SK-N-SH treated with all-trans-retinoic acid at 6 μM for 48 hours (cell line): ENCODE results near the gene GRAMD4.

Experiments used
- ATAC-seq: fragments of 200-7000 bp; cut with Tn5 transposase; 3 replicates; pipeline ENCODE4 v1.9.1; 2020; ENCODE audit warnings: mild to moderate bottlenecking, moderate library complexity
- ARNTL ChIP-seq: fragments of 450-650 bp; formaldehyde crosslinking; IDR thresholded peaks from 2 replicates; pipeline ENCODE4 v1.5.0; 2020; ENCODE audit warnings: low read depth, mild to moderate bottlenecking, moderate library complexity, borderline replicate concordance
- BACH2 ChIP-seq: fragments of 250-450 bp; sonication (Bioruptor Pico); IDR thresholded peaks from 2 replicates; pipeline ENCODE4 v1.9.0; 2021; ENCODE audit warnings: mild to moderate bottlenecking, borderline replicate concordance
- CSDC2 ChIP-seq: fragments of 250-450 bp; sonication (Bioruptor Pico); IDR thresholded peaks from 2 replicates; pipeline ENCODE4 v1.5.0; 2020; ENCODE audit warnings: mild to moderate bottlenecking, moderate library complexity
- ESRRG ChIP-seq: fragments of 250-450 bp; sonication (Bioruptor Pico); IDR thresholded peaks from 2 replicates; pipeline ENCODE4 v1.6.1; 2021; ENCODE audit warnings: mild to moderate bottlenecking
- GLIS3 ChIP-seq: fragments of 250-450 bp; sonication (Bioruptor Pico); IDR thresholded peaks from 2 replicates; pipeline ENCODE4 v1.5.0; 2020; ENCODE audit warnings: mild to moderate bottlenecking, moderate library complexity
- ISL1 ChIP-seq: fragments of 250-450 bp; sonication (Bioruptor Pico); IDR thresholded peaks from 2 replicates; pipeline ENCODE4 v2.1.2; 2022; ENCODE audit warnings: mild to moderate bottlenecking, moderate library complexity
- OSR1 ChIP-seq: fragments of 250-450 bp; sonication (Bioruptor Pico); IDR thresholded peaks from 2 replicates; pipeline ENCODE4 v1.8.0; 2022; ENCODE audit warnings: moderate library complexity, mild to moderate bottlenecking, inconsistent platforms
- PPARA ChIP-seq: fragments of 250-450 bp; sonication (Bioruptor Pico); IDR thresholded peaks from 2 replicates; pipeline ENCODE4 v1.5.0; 2020; ENCODE audit warnings: mild to moderate bottlenecking, borderline replicate concordance
- RARB ChIP-seq: fragments of 250-450 bp; sonication (Bioruptor Pico); IDR thresholded peaks from 2 replicates; pipeline ENCODE4 v1.8.0; 2021; ENCODE audit warnings: mild to moderate bottlenecking, moderate library complexity
- SNAI2 ChIP-seq: fragments of 250-450 bp; sonication (Bioruptor Pico); IDR thresholded peaks from 2 replicates; pipeline ENCODE4 v1.5.0; 2020; ENCODE audit warnings: mild to moderate bottlenecking, moderate library complexity
- TCF4 ChIP-seq: fragments of 250-450 bp; sonication (Bioruptor Pico); IDR thresholded peaks from 2 replicates; pipeline ENCODE4 v1.8.0; 2021; ENCODE audit warnings: mild to moderate bottlenecking, moderate library complexity, borderline replicate concordance
- TOX ChIP-seq: fragments of 250-450 bp; sonication (Bioruptor Pico); IDR thresholded peaks from 2 replicates; pipeline ENCODE4 v1.8.0; 2021; ENCODE audit warnings: mild to moderate bottlenecking, moderate library complexity, borderline replicate concordance
- ZC3H10 ChIP-seq: fragments of 250-450 bp; sonication (Bioruptor Pico); IDR thresholded peaks from 2 replicates; pipeline ENCODE4 v1.5.1; 2021; ENCODE audit warnings: mild to moderate bottlenecking, moderate library complexity
- ZFP3 ChIP-seq: fragments of 250-450 bp; sonication (Bioruptor Pico); IDR thresholded peaks from 2 replicates; pipeline ENCODE4 v1.5.0; 2020; ENCODE audit warnings: mild to moderate bottlenecking, moderate library complexity
- ZFP30 ChIP-seq: fragments of 450-650 bp; formaldehyde crosslinking; IDR thresholded peaks from 2 replicates; pipeline ENCODE4 v1.5.0; 2022; ENCODE audit warnings: mild to moderate bottlenecking, moderate library complexity
- ZNF565 ChIP-seq: fragments of 450-650 bp; formaldehyde crosslinking; conservative IDR thresholded peaks from 2 replicates; pipeline ENCODE4 v1.5.0; 2020; ENCODE audit warnings: low read depth, mild to moderate bottlenecking, moderate library complexity
- ZNF70 ChIP-seq: fragments of 450-650 bp; formaldehyde crosslinking; IDR thresholded peaks from 2 replicates; pipeline ENCODE4 v1.5.0; 2020; ENCODE audit warnings: mild to moderate bottlenecking, moderate library complexity
- TF ChIP-seq, protein P1 (sequence below): fragments of 250-450 bp; sonication (Bioruptor Pico); IDR thresholded peaks from 2 replicates; pipeline ENCODE4 v1.5.0; 2020; ENCODE audit warnings: mild to moderate bottlenecking, moderate library complexity
- TF ChIP-seq, protein P2 (sequence below): fragments of 250-450 bp; sonication (Bioruptor Pico); IDR thresholded peaks from 2 replicates; pipeline ENCODE4 v1.8.0; 2020; ENCODE audit warnings: mild to moderate bottlenecking, moderate library complexity, borderline replicate concordance
- TF ChIP-seq, protein P3 (sequence below): fragments of 250-450 bp; sonication (Bioruptor Pico); IDR thresholded peaks from 2 replicates; pipeline ENCODE4 v1.5.1; 2021; ENCODE audit warnings: mild to moderate bottlenecking, moderate library complexity
- TF ChIP-seq, protein P4 (sequence below): fragments of 250-450 bp; sonication (Bioruptor Pico); IDR thresholded peaks from 2 replicates; pipeline ENCODE4 v1.5.1; 2020; ENCODE audit warnings: low read depth, mild to moderate bottlenecking, moderate library complexity

The GRAMD4 gene

DNA sequence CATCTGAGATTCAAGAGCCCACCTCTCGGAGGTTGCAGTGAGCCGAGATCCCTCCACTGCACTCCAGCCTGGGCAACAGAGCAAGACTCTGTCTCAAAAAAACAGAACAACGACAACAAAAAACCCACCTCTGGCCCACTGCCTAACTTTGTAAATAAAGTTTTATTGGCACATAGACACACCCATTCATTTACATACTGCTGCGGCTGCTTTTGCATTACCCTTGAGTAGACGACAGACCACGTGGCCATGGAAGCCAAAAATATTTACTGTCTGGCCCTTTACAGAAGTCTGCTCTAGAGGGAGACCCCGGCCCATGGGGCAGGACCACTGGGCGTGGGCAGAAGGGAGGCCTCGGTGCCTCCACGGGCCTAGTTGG is 47.0 kb downstream of the GRAMD4 start:
- TF ChIP-seq ISL1 (CRISPR knock-in tag) (no peak), ZC3H10 (CRISPR knock-in tag) (no peak), BACH2 (CRISPR knock-in tag) (no peak), OSR1 (CRISPR knock-in tag) (no peak), SNAI2 (CRISPR knock-in tag) (no peak), ZNF70 (CRISPR knock-in tag) (no peak), ARNTL (CRISPR knock-in tag) (no peak), ESRRG (CRISPR knock-in tag) (no peak), TOX (CRISPR knock-in tag) (no peak), CSDC2 (CRISPR knock-in tag) (no peak), TCF4 (no peak), ZNF565 (CRISPR knock-in tag) (no peak)
- TF ChIP-seq, protein P1, sequence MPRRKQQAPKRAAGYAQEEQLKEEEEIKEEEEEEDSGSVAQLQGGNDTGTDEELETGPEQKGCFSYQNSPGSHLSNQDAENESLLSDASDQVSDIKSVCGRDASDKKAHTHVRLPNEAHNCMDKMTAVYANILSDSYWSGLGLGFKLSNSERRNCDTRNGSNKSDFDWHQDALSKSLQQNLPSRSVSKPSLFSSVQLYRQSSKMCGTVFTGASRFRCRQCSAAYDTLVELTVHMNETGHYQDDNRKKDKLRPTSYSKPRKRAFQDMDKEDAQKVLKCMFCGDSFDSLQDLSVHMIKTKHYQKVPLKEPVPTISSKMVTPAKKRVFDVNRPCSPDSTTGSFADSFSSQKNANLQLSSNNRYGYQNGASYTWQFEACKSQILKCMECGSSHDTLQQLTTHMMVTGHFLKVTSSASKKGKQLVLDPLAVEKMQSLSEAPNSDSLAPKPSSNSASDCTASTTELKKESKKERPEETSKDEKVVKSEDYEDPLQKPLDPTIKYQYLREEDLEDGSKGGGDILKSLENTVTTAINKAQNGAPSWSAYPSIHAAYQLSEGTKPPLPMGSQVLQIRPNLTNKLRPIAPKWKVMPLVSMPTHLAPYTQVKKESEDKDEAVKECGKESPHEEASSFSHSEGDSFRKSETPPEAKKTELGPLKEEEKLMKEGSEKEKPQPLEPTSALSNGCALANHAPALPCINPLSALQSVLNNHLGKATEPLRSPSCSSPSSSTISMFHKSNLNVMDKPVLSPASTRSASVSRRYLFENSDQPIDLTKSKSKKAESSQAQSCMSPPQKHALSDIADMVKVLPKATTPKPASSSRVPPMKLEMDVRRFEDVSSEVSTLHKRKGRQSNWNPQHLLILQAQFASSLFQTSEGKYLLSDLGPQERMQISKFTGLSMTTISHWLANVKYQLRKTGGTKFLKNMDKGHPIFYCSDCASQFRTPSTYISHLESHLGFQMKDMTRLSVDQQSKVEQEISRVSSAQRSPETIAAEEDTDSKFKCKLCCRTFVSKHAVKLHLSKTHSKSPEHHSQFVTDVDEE (CRISPR knock-in tag) = no peak
- TF ChIP-seq, protein P2, sequence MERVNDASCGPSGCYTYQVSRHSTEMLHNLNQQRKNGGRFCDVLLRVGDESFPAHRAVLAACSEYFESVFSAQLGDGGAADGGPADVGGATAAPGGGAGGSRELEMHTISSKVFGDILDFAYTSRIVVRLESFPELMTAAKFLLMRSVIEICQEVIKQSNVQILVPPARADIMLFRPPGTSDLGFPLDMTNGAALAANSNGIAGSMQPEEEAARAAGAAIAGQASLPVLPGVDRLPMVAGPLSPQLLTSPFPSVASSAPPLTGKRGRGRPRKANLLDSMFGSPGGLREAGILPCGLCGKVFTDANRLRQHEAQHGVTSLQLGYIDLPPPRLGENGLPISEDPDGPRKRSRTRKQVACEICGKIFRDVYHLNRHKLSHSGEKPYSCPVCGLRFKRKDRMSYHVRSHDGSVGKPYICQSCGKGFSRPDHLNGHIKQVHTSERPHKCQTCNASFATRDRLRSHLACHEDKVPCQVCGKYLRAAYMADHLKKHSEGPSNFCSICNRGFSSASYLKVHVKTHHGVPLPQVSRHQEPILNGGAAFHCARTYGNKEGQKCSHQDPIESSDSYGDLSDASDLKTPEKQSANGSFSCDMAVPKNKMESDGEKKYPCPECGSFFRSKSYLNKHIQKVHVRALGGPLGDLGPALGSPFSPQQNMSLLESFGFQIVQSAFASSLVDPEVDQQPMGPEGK (CRISPR knock-in tag) = no peak
- no peak for ATAC-seq

DNA sequence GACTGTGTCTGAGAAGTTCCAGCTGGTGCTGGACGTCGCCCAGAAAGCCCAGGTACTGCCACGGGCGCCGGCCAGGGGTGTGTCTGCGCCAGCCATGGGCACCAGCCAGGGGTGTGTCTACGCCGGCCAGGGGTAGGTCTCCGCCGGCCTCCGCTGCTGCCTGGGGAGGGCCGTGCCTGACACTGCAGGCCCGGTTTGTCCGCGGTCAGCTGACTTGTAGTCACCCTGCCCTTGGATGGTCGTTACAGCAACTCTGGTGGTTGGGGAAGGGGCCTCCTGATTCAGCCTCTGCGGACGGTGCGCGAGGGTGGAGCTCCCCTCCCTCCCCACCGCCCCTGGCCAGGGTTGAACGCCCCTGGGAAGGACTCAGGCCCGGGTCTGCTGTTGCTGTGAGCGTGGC is 47.9 kb downstream of the GRAMD4 start:
- TF ChIP-seq PPARA (no peak), CSDC2 (CRISPR knock-in tag) (no peak), RARB (CRISPR knock-in tag) (no peak), ZFP30 (CRISPR knock-in tag) (no peak), BACH2 (CRISPR knock-in tag) (no peak), ZC3H10 (CRISPR knock-in tag) (no peak), OSR1 (CRISPR knock-in tag) (no peak), TOX (CRISPR knock-in tag) (no peak)
- TF ChIP-seq, protein P3, sequence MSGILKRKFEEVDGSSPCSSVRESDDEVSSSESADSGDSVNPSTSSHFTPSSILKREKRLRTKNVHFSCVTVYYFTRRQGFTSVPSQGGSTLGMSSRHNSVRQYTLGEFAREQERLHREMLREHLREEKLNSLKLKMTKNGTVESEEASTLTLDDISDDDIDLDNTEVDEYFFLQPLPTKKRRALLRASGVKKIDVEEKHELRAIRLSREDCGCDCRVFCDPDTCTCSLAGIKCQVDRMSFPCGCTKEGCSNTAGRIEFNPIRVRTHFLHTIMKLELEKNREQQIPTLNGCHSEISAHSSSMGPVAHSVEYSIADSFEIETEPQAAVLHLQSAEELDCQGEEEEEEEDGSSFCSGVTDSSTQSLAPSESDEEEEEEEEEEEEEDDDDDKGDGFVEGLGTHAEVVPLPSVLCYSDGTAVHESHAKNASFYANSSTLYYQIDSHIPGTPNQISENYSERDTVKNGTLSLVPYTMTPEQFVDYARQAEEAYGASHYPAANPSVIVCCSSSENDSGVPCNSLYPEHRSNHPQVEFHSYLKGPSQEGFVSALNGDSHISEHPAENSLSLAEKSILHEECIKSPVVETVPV (CRISPR knock-in tag) = no peak
- TF ChIP-seq, protein P4, sequence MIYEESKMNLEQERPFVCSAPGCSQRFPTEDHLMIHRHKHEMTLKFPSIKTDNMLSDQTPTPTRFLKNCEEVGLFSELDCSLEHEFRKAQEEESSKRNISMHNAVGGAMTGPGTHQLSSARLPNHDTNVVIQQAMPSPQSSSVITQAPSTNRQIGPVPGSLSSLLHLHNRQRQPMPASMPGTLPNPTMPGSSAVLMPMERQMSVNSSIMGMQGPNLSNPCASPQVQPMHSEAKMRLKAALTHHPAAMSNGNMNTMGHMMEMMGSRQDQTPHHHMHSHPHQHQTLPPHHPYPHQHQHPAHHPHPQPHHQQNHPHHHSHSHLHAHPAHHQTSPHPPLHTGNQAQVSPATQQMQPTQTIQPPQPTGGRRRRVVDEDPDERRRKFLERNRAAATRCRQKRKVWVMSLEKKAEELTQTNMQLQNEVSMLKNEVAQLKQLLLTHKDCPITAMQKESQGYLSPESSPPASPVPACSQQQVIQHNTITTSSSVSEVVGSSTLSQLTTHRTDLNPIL = no peak
- ATAC-seq = no peak

DNA sequence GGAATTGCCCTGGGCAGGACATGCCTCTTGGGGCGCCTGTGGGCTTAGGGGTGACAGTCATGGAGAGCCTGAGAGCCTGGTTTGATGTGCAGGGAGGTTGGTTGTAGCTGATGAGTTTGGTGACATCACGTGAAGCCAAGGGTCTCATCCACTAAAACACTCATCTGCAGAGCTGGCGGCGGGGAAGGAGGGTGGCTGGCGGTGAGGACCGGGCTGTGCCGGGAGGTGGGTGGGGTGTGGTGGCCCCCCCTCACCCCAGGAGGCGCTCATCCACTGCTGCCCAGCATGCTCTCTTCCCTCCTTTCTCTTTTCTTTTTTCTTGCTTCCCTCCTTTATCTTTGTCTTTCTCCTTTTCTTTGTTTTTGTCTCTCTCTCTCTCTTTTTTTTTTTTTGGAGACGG is 49.0 kb downstream of the GRAMD4 start:
- no peak for ATAC-seq
- no peak for TF ChIP-seq ZNF565 (CRISPR knock-in tag)

DNA sequence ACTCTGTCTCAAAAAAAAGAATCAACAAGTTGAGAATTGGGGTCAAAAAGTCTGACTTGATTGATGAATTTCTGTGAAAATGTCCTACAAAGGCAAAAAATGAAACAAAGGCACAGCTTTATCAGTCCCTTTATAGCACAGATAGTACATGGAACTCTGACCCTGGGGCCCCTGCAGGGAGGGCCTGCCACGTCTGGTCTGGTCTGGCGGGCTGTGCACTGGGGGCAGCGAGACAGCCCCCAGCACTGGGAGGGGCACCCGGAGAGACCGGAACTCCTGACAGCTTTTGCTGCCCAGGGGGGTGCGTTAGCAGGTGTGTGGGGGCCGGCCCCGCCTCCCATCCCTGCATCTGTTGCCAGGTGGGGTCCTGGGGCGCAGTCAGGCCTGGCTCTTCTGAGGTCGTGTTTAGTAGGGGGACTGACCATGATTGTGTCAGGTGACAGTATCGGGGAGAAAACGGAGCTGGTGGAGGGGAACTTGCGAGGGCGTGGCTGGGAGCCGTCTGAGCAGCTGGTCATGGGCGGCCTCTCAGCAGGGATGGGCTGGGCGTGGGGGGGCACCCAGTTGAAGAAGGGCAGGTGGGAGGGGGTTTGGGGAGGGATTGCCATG is 51.7 kb downstream of the GRAMD4 start:
- ATAC-seq = no peak
- TF ChIP-seq ZNF565 (CRISPR knock-in tag) (no peak), GLIS3 (CRISPR knock-in tag) (no peak), ZFP3 (CRISPR knock-in tag) (no peak)
- TF ChIP-seq, all 23 proteins: peak for 0
